K562 (cell line): ENCODE data around the gene ZNF213. TPM values are rescaled to one million over a fixed set of nuclear protein-coding genes. Genes with fewer than 3 reads are reported as not detected.

Source experiments
- ATAC-seq: fragments of 200-7000 bp; cut with Tn5 transposase; 3 replicates; pipeline ENCODE4 v1.9.1; 2020; ENCODE audit warnings: moderate library complexity
- BruUV-seq: library from RNA; stranded (reverse); fragments of 400-500 nt; replicated peaks from 2 replicates; lab custom pipeline; 2021; lab: Mats Ljungman, UMichigan
- CTCF ChIA-PET: fragments of 300-600 bp; formaldehyde crosslinking; extraction: SDS; loops from one replicate; lab custom pipeline; 2021; ENCODE audit warnings: low intra/inter-chr PET ratio; lab: Yijun Ruan, JAX
- POLR2A ChIA-PET: fragments of 300-600, 350-650 bp; sonication (Branson Sonifier 250); formaldehyde crosslinking; extraction: SDS; loops from one replicate; lab custom pipeline; 2021; ENCODE audit warnings: antibody characterized with exemption, inconsistent platforms; lab: Yijun Ruan, JAX
- DNase-seq, 4 experiments: peaks; one replicate each; pipeline versions ENCODE4 v3.0.0 to v3.0.0-alpha.2; 2011 to 2018; ENCODE audit warnings: low spot score in 3 of 4, mixed read lengths in 3 of 4; ENCODE audit errors: extremely low read depth in 1 of 4
- FAIRE-seq: peaks from 2 replicates; lab custom pipeline; 2011; peaks lifted over from hg19 to GRCh38; lab: Jason Lieb, UNC
- H2AFZ ChIP-seq: 2 replicates; pipeline ENCODE4 v1.6.0; 2011; ENCODE audit warnings: low read depth, low read length, control low read depth, inconsistent platforms
- H3K27ac ChIP-seq: fragments of 200-600 bp; 3 replicates; pipeline ENCODE4 v1.8.0; 2011; ENCODE audit warnings: low read depth, mild to moderate bottlenecking, control low read depth, inconsistent platforms, low read length, moderate library complexity, mixed read lengths; ENCODE audit errors: extremely low read depth
- H3K27me3 ChIP-seq, 2 experiments: fragments of 300-600 bp in 1 of 2; 2 replicates in 1 of 2; 3 replicates in 1 of 2; pipeline versions ENCODE4 v1.6.0 to v1.8.0; 2011; ENCODE audit warnings: inconsistent platforms in 2 of 2, low read length in 2 of 2, mild to moderate bottlenecking in 1 of 2, mixed read lengths in 1 of 2, moderate library complexity in 1 of 2; ENCODE audit not compliant: control insufficient read depth in 2 of 2, insufficient read depth in 2 of 2
- H3K36me3 ChIP-seq: fragments of 300-600 bp; 3 replicates; pipeline ENCODE4 v1.8.0; 2011; ENCODE audit warnings: mild to moderate bottlenecking, low read length, inconsistent platforms; ENCODE audit not compliant: control insufficient read depth, insufficient read depth
- H3K4me1 ChIP-seq, 2 experiments: fragments of 200-600 bp in 1 of 2; replicated peaks in 1 of 2; 2 replicates in 1 of 2; 3 replicates in 1 of 2; pipeline versions ENCODE4 v1.5.1 to v1.8.0; 2011; ENCODE audit warnings: inconsistent platforms in 2 of 2, low read length in 2 of 2, mild to moderate bottlenecking in 1 of 2, mixed read lengths in 1 of 2, moderate library complexity in 1 of 2; ENCODE audit not compliant: control insufficient read depth in 2 of 2, insufficient read depth in 2 of 2
- H3K4me2 ChIP-seq: 2 replicates; pipeline ENCODE4 v1.6.1; 2011; ENCODE audit warnings: low read length, control low read depth, inconsistent platforms, mixed read lengths; ENCODE audit not compliant: insufficient read depth
- H3K4me3 ChIP-seq: fragments of 200-600 bp; sonication (generic), shearing (Covaris generic); 2 replicates; pipeline ENCODE4 v1.5.1; 2016; ENCODE audit warnings: control low read depth, inconsistent platforms
- H3K79me2 ChIP-seq: fragments of 200-600 bp; 3 replicates; pipeline ENCODE4 v1.8.0; 2011; ENCODE audit warnings: low read length, inconsistent platforms; ENCODE audit not compliant: control insufficient read depth, insufficient read depth
- H3K9ac ChIP-seq, 2 experiments: 2 replicates each; pipeline versions ENCODE4 v1.6.0 to v1.6.1; 2011; ENCODE audit warnings: low read depth in 2 of 2, low read length in 2 of 2, control low read depth in 1 of 2, inconsistent platforms in 1 of 2, mild to moderate bottlenecking in 1 of 2, mixed read lengths in 1 of 2; ENCODE audit not compliant: insufficient read depth in 1 of 2
- H3K9me1 ChIP-seq: one replicate; pipeline ENCODE4 v1.6.0; 2011; ENCODE audit warnings: inconsistent platforms, mild to moderate bottlenecking, low read length, moderate library complexity; ENCODE audit not compliant: control insufficient read depth, insufficient read depth
- H3K9me3 ChIP-seq: replicated peaks from 2 replicates; pipeline ENCODE4 v1.5.1; 2011; ENCODE audit warnings: low read depth, low read length, inconsistent platforms; ENCODE audit not compliant: control insufficient read depth, insufficient read depth
- H4K20me1 ChIP-seq: replicated peaks from 2 replicates; pipeline ENCODE4 v1.6.1; 2011; ENCODE audit warnings: low read length, inconsistent platforms, mixed read lengths; ENCODE audit not compliant: control insufficient read depth, insufficient read depth
- DMBX1 ChIP-seq: fragments of 250-450 bp; sonication (Bioruptor Pico); IDR thresholded peaks from 2 replicates; pipeline ENCODE4 v1.8.0; 2022; ENCODE audit warnings: inconsistent platforms, mild to moderate bottlenecking, moderate library complexity, borderline replicate concordance
- E2F6 ChIP-seq, 2 experiments: IDR thresholded peaks; 2 replicates each; pipeline ENCODE4 v1.6.1; 2011; ENCODE audit warnings: borderline replicate concordance in 1 of 2, control low read depth in 1 of 2, low read depth in 1 of 2, low read length in 1 of 2, mild to moderate bottlenecking in 1 of 2, mixed read lengths in 1 of 2, moderate library complexity in 1 of 2; ENCODE audit not compliant: insufficient read depth in 1 of 2, insufficient read length in 1 of 2, poor library complexity in 1 of 2, severe bottlenecking in 1 of 2; ENCODE audit errors: extremely low read depth in 1 of 2
- HDGF ChIP-seq: fragments of 450-650 bp; IDR thresholded peaks from 2 replicates; pipeline ENCODE4 v1.6.1; 2016
- KDM5B ChIP-seq: fragments of 200-600 bp; sonication (generic); IDR thresholded peaks from 2 replicates; pipeline ENCODE4 v1.6.1; 2012; ENCODE audit warnings: low read depth, mild to moderate bottlenecking, moderate library complexity, low read length, control low read depth, inconsistent platforms; ENCODE audit not compliant: insufficient replicate concordance
- NONO ChIP-seq, 2 experiments: fragments of 200-400 bp in 1 of 2; fragments of 450-650 bp in 1 of 2; formaldehyde crosslinking in 1 of 2; IDR thresholded peaks; 2 replicates each; pipeline ENCODE4 v1.6.1; 2017; ENCODE audit warnings: low read depth in 2 of 2, mild to moderate bottlenecking in 2 of 2, moderate library complexity in 2 of 2, low read length in 1 of 2
- ZBTB1 ChIP-seq: sonication (generic); formaldehyde crosslinking; IDR thresholded peaks from 2 replicates; pipeline ENCODE4 v1.8.1; 2023; ENCODE audit warnings: missing genetic modification reagents, low read depth, mild to moderate bottlenecking, borderline replicate concordance
- ZFX ChIP-seq: sonication (generic); formaldehyde crosslinking; IDR thresholded peaks from 2 replicates; pipeline ENCODE4 v1.8.0; 2022; ENCODE audit warnings: mild to moderate bottlenecking, missing genetic modification reagents, moderate library complexity
- ZNF639 ChIP-seq, 2 experiments: fragments of 200-800 bp in 1 of 2; sonication (Bioruptor generic) in 1 of 2; sonication (generic) in 1 of 2; formaldehyde crosslinking in 1 of 2; IDR thresholded peaks in 1 of 2; conservative IDR thresholded peaks in 1 of 2; 2 replicates each; pipeline versions ENCODE4 v1.5.0 to v1.6.1; 2016 to 2020; ENCODE audit warnings: missing compliant biosample characterization in 1 of 2, missing genetic modification characterization in 1 of 2, missing genetic modification reagents in 1 of 2
- WGBS: fragments of 100-300 bp; shearing (Covaris generic); methylation state at CpG from one replicate; pipeline ENCODE4 v1.1.6; 2016; ENCODE audit warnings: low coverage, mixed read lengths; ENCODE audit not compliant: insufficient coverage; ENCODE audit errors: missing lambda C conversion rate; 5-methylcytosine and 5-hydroxymethylcytosine counted together
- in situ Hi-C: fragments of 300-500 bp; cut with MboI; formaldehyde crosslinking; loops from 4 replicates; pipeline ENCODE4 v1.15.0; 2018; ENCODE audit warnings: inconsistent platforms, mixed read lengths
- intact Hi-C: fragments of 100-400 bp; cut with micrococcal nuclease; formaldehyde crosslinking; loops from 2 replicates; pipeline ENCODE4 v1.14.2; 2022
- polyA plus RNA-seq, 8 experiments: library from polyadenylated mRNA; depleted of rRNA in 4 of 8; stranded (reverse) in 5 of 8; unstranded in 3 of 8; fragments of >200 nt; fragmentation: Nextera tagmentation in 2 of 8; fragmentation: Illumina TruSeq in 1 of 8; extraction: Ambion mirVana in 2 of 8; extraction: Trizol in 1 of 8; gene quantifications; 2 replicates each; pipeline versions ENCODE4 v1.2.1 to v1.2.3, GENCODE V29; 2011 to 2014; ENCODE audit warnings: inconsistent platforms in 1 of 8, missing spikeins in 1 of 8
- total RNA-seq, 7 experiments: library from RNA; depleted of rRNA in 6 of 7; stranded (reverse); fragments of >200 nt in 6 of 7; fragmentation: Illumina TruSeq in 2 of 7; extraction: Trizol in 2 of 7; gene quantifications; 2 replicates each; pipeline versions ENCODE4 v1.2.1 to v1.2.3, GENCODE V29; 2011 to 2021; ENCODE audit warnings: low replicate concordance in 1 of 7

ZNF213 gene
- total and polyA plus RNA-seq, 9 of the 15 experiments (the other 6 are each of a cell fraction or from before 2014, with no cell fraction given), result 0.49 to 10.0 (median 1.8) TPM

GRCh38 chr16:3135126-3135715 is 392 bp downstream of the ZNF213 start:
- H3K9ac ChIP-seq, result peak overlapping the region; percentile 92 to 98
- WGBS, result under 1% methylated on average over 35 of the region's 43 CpGs
- intact Hi-C loops, result loop anchor here (2.0 kb wide), 1 partner anchor 16 kb away; no protein-coding TSS in a partner anchor
- no peaks in the 10 kb centered on the region for H3K9me1 ChIP-seq
- ChIA-PET CTCF (no interaction called here), POLR2A (interaction anchor here (0.6 to 4.8 kb wide), 16 partner anchors 9 to 1851 kb away, joined by 3 to 32 read pairs (median 4); partner anchors contain the start of genes HCFC1R1 and THOC6)
- H3K27ac ChIP-seq, result peak overlapping the region; percentile 80
- peak; percentile 69 for FAIRE-seq
- peak overlapping the region; percentile 81 for H3K4me2 ChIP-seq
- in situ Hi-C loops, result no loop called here
- peaks cover 3 to 24% of the 10 kb centered on the region in 2 experiments; a peak in 3 of 5 replicates for H3K4me1 ChIP-seq
- no peaks in the 10 kb centered on the region for H4K20me1 ChIP-seq
- no peaks in the 10 kb centered on the region for H3K9me3 ChIP-seq
- H2AFZ ChIP-seq, result peak overlapping the region; percentile 95
- H3K36me3 ChIP-seq, result peaks cover 20% of the 10 kb centered on the region; the same call in 2 of the 3 replicates
- peak overlapping the region; percentile 93 for H3K4me3 ChIP-seq
- H3K27me3 ChIP-seq, result no peaks in the 10 kb centered on the region
- peaks cover 33% of the 10 kb centered on the region for H3K79me2 ChIP-seq
- TSS peak; percentile 81 for BruUV-seq
- DNase-seq, result no peak
- ATAC-seq, result no peak; the same call in 2 of the 3 replicates
- TF ChIP-seq ZFX (CRISPR knock-in tag) (peak; percentile 51; the same call in 1 of the 2 replicates), HDGF (no peak), KDM5B (peak; percentile 79), ZBTB1 (0 out of 2 replicates have a peak, but pooled peaks have one; percentile 43), NONO (IDR thresholded peaks at IDR 0.05; ENCODE audit: low read depth in 2 of 2, low read length in 1 of 2) (peak in 1 of 2 experiments; percentile 46; a peak in 1 of 4 replicates), ZNF639 (CRISPR knock-in tag; conservative IDR thresholded peaks at IDR 0.05 in 1 of 2, IDR thresholded peaks at IDR 0.05 in 1 of 2) (peak in 1 of 2 experiments; percentile 97; a peak in 2 of 4 replicates), E2F6 (IDR thresholded peaks at IDR 0.05; ENCODE audit: borderline replicate concordance in 1 of 2, extremely low read depth in 1 of 2, insufficient read depth in 1 of 2, insufficient read length in 1 of 2, low read depth in 1 of 2, low read length in 1 of 2, poor library complexity in 1 of 2, severe bottlenecking in 1 of 2) (peak in 1 of 2 experiments; percentile 61), DMBX1 (CRISPR knock-in tag) (no peak)
